HG03378 (cell line): ENCODE data around the gene RAB8B.

Experiments
- ATAC-seq: cut with Tn5 transposase; IDR thresholded peaks from one replicate; pipeline ENCODE4 v1.9.1; 2021; ENCODE audit warnings: mild to moderate bottlenecking, moderate library complexity; ENCODE audit not compliant: unreplicated experiment

Gene RAB8B

GRCh38 chr15:63301088-63301487 lies 111.7 kb downstream of the RAB8B start:
- ATAC-seq: no peak

GRCh38 chr15:63305260-63305659 lies 115.9 kb downstream of the RAB8B start:
- ATAC-seq: no peak

- no peak for ATAC-seq
These were observed 117.2 kb downstream of the RAB8B start for GRCh38 chr15:63306492-63307073.

- no peak for ATAC-seq
These were observed 119.1 kb downstream of the RAB8B start for GRCh38 chr15:63308491-63308890.

GRCh38 chr15:63308947-63309346 lies 119.5 kb downstream of the RAB8B start:
- ATAC-seq: no peak

GRCh38 chr15:63310646-63311045 lies 121.2 kb downstream of the RAB8B start:
- ATAC-seq: no peak

GRCh38 chr15:63312286-63312685 lies 122.9 kb downstream of the RAB8B start:
- ATAC-seq: no peak

- ATAC-seq: no peak
These were observed 124.4 kb downstream of the RAB8B start for GRCh38 chr15:63313825-63314224.

- no peak for ATAC-seq
These were observed 125.0 kb downstream of the RAB8B start for GRCh38 chr15:63314409-63314808.
